Umbilical cord (tissue), 2 donors: ENCODE results near the gene MMP25. TPM values are rescaled to one million over a fixed set of nuclear protein-coding genes. Genes with fewer than 3 reads are reported as not detected.
"Not testable (repeated sequence)": the region's sequence is repeated elsewhere in the genome, so short reads cannot be mapped to it uniquely, and the experiment has no call there.

Experiments used
- DNase-seq: peaks from one replicate; pipeline ENCODE4 v3.0.0-alpha.2; 2015; ENCODE audit warnings: low spot score
- total RNA-seq: library from RNA; depleted of rRNA; stranded (reverse); fragments of >200 nt; gene quantifications from one replicate; pipeline ENCODE4 v1.2.3, GENCODE V29; 2014; ENCODE audit warnings: low replicate concordance; ENCODE audit not compliant: insufficient read depth

The MMP25 gene
- total RNA-seq, 1 donor from 2014 or later: 0.24 TPM

- not testable (repeated sequence) for DNase-seq
Observed at GRCh38 chr16:3072148-3072547, 25.8 kb downstream of the MMP25 start.

GRCh38 chr16:3072576-3073263 lies 26.4 kb downstream of the MMP25 start:
- not testable (repeated sequence) for DNase-seq

GRCh38 chr16:3073448-3073847 lies 27.1 kb downstream of the MMP25 start:
- no peak for DNase-seq

GRCh38 chr16:3074860-3075522 lies 28.6 kb downstream of the MMP25 start:
- no peak for DNase-seq

- DNase-seq: peak; percentile 69
Observed at GRCh38 chr16:3075523-3075915, 29.2 kb downstream of the MMP25 start.

GRCh38 chr16:3075946-3076345 lies 29.6 kb downstream of the MMP25 start:
- DNase-seq: not testable (repeated sequence)

- no peak for DNase-seq
Observed at GRCh38 chr16:3076577-3076976, 30.2 kb downstream of the MMP25 start.

- no peak for DNase-seq
Observed at GRCh38 chr16:3080024-3080423, 33.7 kb downstream of the MMP25 start.

- not testable (repeated sequence) for DNase-seq
Observed at GRCh38 chr16:3081957-3082356, 35.6 kb downstream of the MMP25 start.

GRCh38 chr16:3083408-3083807 lies 37.0 kb downstream of the MMP25 start:
- DNase-seq: not testable (repeated sequence)

- no peak for DNase-seq
Observed at GRCh38 chr16:3084491-3084890, 38.1 kb downstream of the MMP25 start.

- DNase-seq: no peak
Observed at GRCh38 chr16:3084969-3085670, 38.8 kb downstream of the MMP25 start.

GRCh38 chr16:3085868-3086595 lies 39.7 kb downstream of the MMP25 start:
- no peak for DNase-seq

GRCh38 chr16:3086596-3087242 lies 40.4 kb downstream of the MMP25 start:
- DNase-seq: no peak

GRCh38 chr16:3087243-3088235 lies 41.2 kb downstream of the MMP25 start:
- DNase-seq: no peak

- no peak for DNase-seq
Observed at GRCh38 chr16:3088450-3088849, 42.1 kb downstream of the MMP25 start.

- no peak for DNase-seq
Observed at GRCh38 chr16:3088925-3089716, 42.8 kb downstream of the MMP25 start.

GRCh38 chr16:3089717-3090592 lies 43.6 kb downstream of the MMP25 start:
- DNase-seq: no peak
